Hippocampal formation (tissue), 2 donors: ENCODE measurements around the gene PFKP.

Experiments used
- DNase-seq, 2 donors: peaks; one replicate each; lab custom pipeline; 2025; lab: John Stamatoyannopoulos, UW

The PFKP gene

DNA sequence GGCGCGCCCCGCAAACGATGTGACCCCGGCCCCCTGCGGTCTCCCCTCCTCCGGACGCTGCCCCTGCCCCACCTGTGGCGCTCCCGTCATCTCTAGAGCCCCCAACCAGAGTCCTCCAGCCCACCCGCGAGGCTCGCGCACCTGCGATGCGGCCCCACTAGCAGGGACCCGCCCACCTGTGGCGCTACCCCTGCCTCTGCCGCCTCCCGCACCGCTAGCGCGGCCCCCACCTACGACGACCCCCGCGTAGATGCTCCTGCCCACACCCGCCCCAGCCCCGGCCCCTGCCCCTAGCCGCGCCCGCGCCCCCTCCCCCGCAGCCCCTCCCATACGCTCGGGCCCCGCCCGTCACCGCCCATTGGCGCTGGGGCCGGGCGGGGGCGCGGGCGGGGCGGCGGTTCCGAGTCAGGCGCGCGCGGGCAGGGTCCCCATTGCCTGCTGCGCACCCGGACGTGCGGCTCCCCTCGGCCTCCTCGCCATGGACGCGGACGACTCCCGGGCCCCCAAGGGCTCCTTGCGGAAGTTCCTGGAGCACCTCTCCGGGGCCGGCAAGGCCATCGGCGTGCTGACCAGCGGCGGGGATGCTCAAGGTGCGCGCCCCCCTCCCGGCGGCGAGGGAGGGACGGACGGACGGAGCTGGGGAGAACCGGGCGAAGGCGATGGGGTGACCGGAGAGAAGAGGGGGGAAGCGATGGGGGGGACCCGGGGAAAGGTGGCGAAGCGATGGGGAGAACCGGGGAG is at the start of gene PFKP:
Gene PFKP, plus strand, starts transcription at position 431 of the 741 bp plus-strand sequence. Its CDS starts 48 bp downstream, at position 479.
- DNase-seq, result no peak

DNA sequence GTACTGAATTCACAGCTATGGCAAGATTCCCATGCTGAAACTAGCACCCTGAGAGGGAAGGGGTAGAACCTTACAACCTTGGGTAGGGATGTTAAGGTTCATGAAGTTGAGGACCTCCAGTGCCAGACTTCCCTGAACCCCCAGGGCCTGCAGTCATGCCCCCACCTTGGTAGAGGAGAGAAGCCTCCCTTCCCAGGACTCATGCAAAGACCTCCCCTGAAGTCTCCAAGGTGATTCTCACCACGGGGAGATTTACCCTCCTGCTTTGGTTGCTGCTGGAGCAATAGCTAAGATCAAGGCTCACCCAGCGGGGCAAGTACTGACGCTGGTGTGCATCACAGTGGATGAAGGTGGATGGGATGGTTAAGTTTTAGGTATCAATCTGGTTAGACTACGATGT is 49.1 kb upstream of the PFKP start:
- no peak for DNase-seq

DNA sequence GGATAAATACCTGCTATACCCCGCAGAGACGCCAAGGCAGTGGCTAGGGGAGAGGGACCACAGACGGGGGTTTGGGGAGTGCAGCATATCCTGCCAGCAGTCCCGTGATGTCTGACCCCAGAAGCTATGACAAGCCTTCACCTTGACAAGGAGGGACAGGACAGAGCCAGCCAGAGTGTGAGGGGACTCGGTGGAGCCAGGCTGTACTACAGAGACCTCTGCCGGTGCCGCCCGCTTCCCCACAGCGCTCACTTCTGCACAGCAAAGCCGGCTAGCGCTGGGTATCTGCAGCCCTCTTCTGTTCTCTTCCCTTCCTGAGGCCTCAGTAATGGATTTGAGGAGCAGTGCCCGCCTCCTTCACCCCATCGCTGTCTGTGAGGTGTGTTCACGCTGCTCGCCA is 47.0 kb upstream of the PFKP start:
- no peak for DNase-seq

DNA sequence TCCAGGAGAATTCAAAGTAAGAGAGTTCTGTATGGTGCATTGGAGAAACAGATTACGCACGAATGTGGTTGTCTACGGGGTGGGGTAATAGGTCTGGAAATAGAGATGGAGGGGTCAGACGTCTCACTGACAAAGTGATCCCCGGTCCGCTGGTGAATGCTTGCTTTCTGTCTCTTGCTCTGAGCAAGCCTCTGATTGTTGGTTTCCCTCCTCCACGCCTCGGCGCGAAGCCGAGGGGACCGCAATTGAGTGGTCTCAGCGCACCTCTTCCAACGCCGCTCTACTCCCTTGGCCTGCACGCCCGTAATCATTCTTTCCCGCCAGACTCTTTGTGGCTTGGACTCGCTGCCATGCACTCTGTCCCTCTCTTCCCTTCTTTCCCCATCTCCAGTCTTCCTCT is 46.5 kb upstream of the PFKP start:
- DNase-seq, result no peak

GRCh38 chr10:3022027-3022426 is 45.3 kb upstream of the PFKP start:
- DNase-seq, result no peak

DNA sequence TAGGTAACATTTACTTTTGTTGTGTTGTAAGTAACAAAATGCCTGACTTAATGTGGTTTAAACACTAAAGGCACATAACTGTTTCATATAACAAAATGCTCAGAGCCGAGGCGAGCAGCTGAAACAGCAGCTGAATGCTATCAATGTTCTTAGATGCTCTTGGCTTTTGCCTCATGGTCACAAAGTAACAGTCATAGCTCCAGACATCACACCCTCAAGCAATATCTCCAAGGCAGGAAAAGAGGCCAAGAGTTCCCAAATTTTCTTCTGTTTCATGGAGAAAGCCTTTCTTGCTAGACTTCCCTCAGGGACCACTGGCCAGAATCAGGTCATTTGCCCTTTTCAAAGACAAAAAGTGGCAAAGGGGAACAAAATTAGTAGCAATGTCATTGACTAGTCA is 43.5 kb upstream of the PFKP start:
- DNase-seq, result no peak

- DNase-seq, result no peak
Measured at GRCh38 chr10:3025026-3025683, 42.2 kb upstream of the PFKP start.

- no peak for DNase-seq
Measured at GRCh38 chr10:3027866-3028265, 39.5 kb upstream of the PFKP start.

- DNase-seq, result no peak
Measured at GRCh38 chr10:3028441-3028840, 38.9 kb upstream of the PFKP start.

DNA sequence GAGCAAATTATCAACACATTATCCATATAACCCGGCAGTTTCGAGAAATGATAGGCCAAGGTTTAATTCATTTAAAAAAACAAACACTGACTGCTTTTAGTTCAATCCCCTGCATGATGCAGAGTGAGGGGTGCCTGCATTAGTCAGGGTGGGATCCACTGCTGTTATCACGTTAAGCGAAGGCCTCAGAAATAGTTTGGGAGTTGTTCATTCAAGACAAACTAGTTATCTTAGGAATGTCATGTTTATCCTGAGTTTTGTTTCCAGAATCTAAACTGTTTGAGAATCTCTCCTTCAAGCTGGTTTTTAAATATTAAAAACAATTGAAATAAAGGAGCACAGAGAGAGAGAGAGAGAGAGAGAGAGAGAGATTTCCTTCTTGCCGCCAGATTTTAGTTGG is 36.6 kb upstream of the PFKP start:
- DNase-seq, result no peak

DNA sequence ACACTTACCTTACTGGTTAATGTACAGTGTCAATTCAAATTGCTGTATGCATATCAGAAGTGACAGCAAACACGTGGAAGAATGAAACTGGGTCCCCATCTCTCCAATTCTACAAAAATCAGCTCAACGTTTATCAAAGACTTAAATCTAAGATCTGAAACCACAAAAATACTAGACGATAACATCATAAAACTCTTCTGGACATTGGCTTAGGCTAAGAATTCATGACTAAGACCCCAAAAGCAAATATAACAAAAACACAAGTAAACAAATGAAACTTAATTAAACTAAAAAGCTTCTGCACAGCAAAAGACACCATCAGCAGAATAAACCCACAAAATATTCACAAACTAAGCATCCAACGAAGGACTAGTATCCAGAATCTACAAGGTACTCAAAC is 35.9 kb upstream of the PFKP start:
- DNase-seq, result no peak

DNA sequence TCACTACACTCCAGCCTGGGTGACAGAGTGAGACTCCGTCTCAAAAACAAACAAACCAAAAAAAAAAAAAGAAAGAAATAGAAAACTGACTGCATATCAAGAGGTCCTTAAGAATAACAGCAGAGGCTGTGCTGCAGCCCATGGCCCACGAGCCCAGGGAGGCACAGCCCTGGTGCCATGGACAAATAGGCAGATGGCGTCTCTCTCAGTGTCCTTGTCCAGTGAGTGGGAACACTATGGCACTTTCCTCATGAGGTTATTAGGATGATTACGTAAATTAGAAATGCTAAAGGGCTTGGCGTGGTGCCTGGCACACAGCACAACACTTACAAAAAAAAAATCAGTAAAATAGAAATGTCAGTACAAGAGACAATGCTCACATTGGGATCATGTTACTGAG is 33.4 kb upstream of the PFKP start:
- DNase-seq, result no peak

- no peak for DNase-seq
Measured at GRCh38 chr10:3034616-3035015, 32.7 kb upstream of the PFKP start.

GRCh38 chr10:3036155-3037021 is 31.0 kb upstream of the PFKP start:
- DNase-seq, result no peak

DNA sequence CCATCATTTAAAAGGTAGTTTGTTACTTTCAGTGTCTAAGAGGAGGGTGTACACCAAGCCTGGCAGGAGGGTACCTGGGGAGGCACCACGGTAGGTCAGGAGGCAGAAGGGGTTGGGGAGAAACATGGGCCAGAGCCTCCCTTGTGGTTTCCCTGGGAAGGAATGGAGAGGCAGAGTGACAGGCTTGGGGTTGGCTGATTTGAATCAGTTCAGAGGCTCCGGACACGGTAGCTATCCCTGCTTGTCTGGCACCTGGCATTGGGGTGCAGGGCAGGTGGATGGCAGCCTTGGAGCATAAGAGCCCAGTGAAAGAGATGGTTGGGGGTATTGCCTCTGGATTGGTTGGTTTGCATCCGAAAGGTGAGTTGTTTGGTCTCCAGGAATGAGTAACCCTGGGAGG is 30.2 kb upstream of the PFKP start:
- no peak for DNase-seq

DNA sequence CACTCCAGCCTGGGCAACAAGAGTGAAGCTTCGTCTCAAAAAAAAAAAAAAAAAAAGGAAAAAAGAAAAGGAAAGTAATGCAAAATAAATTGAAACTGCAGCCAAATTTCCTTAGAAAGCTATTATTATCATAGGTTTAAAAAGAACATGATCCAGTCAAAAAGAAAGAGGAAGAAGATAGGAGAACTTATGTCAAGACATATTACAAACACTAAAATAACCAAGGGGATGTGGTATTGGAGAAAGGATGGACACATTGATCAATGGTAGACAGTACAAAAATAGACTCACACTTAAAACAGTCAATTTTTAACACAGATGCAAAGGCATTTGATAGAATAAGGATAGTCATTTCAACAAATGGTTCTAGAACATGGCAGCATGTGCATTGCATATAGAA is 27.3 kb upstream of the PFKP start:
- DNase-seq, result no peak

GRCh38 chr10:3042589-3042988 is 24.8 kb upstream of the PFKP start:
- no peak for DNase-seq

GRCh38 chr10:3043512-3044368 is 23.6 kb upstream of the PFKP start:
- DNase-seq, result peak; percentile 53 to 71

- peak in 1 of 2 donors; percentile 22 for DNase-seq
Measured at GRCh38 chr10:3045471-3046209, 21.7 kb upstream of the PFKP start.

GRCh38 chr10:3046210-3046779 is 21.1 kb upstream of the PFKP start:
- DNase-seq, result no peak
